HCT116 (cell line): Measurements from ENCODE around the gene SEC24B.

Experiments used
- CTCF ChIP-seq, 3 experiments: fragments of 200-600 bp in 1 of 3; sonication (generic) in 1 of 3; IDR thresholded peaks in 2 of 3; conservative IDR thresholded peaks in 1 of 3; 2 replicates each; pipeline ENCODE4 v1.5.1; 2012 to 2017; ENCODE audit warnings: low read depth in 2 of 3, low read length in 2 of 3, antibody characterized with exemption in 1 of 3, borderline replicate concordance in 1 of 3, control low read depth in 1 of 3, mild to moderate bottlenecking in 1 of 3, mixed read lengths in 1 of 3, mixed run types in 1 of 3, moderate library complexity in 1 of 3; ENCODE audit not compliant: insufficient read depth in 1 of 3
- EZH2 ChIP-seq: fragments of 200-600 bp; sonication (generic); IDR thresholded peaks from 2 replicates; pipeline ENCODE4 v1.6.1; 2017; ENCODE audit warnings: antibody characterized with exemption, mixed run types
- POLR2A ChIP-seq: IDR thresholded peaks from 2 replicates; pipeline ENCODE4 v1.7.0; 2011; ENCODE audit warnings: borderline replicate concordance; ENCODE audit not compliant: insufficient read depth, insufficient read length; ENCODE audit errors: extremely low read depth
- SP1 ChIP-seq: IDR thresholded peaks from 2 replicates; pipeline ENCODE4 v1.6.1; 2012; ENCODE audit warnings: low read depth

GRCh38 chr4:109425405-109425804 is 8.2 kb upstream of the SEC24B start:
- no peak for TF ChIP-seq POLR2A
- no peak for TF ChIP-seq CTCF (IDR thresholded peaks at IDR 0.05 in 2 of 3, conservative IDR thresholded peaks at IDR 0.05 in 1 of 3; ENCODE audit: borderline replicate concordance in 1 of 3, insufficient read depth in 1 of 3, low read depth in 2 of 3, low read length in 2 of 3)
- TF ChIP-seq EZH2: no peak
- TF ChIP-seq SP1: no peak
